ENCODE results near the gene C17orf100.
"Not testable (repeated sequence)": the region's sequence is repeated elsewhere in the genome, so short reads cannot be mapped to it uniquely, and the experiment has no call there.

C17orf100 gene

GRCh38 chr17:6690641-6691040 is 39.1 kb downstream of the C17orf100 start:
- H3K27ac Mint-ChIP-seq, result no peak overlapping the region
- H3K4me3 Mint-ChIP-seq, result no peak overlapping the region
- no peak for DNase-seq
- ATAC-seq, result no peak
- no peaks in the 10 kb centered on the region for H3K9me3 Mint-ChIP-seq
- no peaks in the 10 kb centered on the region for H3K4me1 Mint-ChIP-seq
- peaks cover 55% of the 10 kb centered on the region for H3K27me3 Mint-ChIP-seq

GRCh38 chr17:6691546-6691945 is 40.0 kb downstream of the C17orf100 start:
- Mint-ChIP-seq H3K4me3 (no peak overlapping the region), H3K9me3 (no peaks in the 10 kb centered on the region), H3K27me3 (peaks cover 53% of the 10 kb centered on the region), H3K4me1 (no peaks in the 10 kb centered on the region), H3K27ac (no peak overlapping the region)
- DNase-seq (no peak), ATAC-seq (no peak)

DNA sequence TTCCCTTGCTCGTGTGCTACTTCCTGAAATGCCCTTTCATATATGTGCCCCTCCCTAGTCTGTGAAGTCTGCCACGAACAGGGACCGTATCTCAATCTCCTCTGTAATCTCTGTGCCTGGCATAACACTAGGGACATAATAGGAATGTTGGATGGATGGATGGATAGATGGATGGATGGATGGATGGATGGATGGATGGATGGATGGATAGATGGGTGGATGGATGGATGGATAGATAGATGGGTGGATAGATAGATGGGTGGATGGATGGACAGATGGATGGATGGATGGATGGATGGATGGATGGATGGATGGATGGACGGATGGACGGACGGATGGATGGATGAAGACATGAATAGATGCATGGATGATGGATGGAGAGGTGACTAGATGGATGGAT is 40.4 kb downstream of the C17orf100 start:
- DNase-seq, H3K9me3 Mint-ChIP-seq, ATAC-seq, H3K4me1 Mint-ChIP-seq, H3K27ac Mint-ChIP-seq, H3K4me3 Mint-ChIP-seq: not testable (repeated sequence)
- peaks cover 49% of the 10 kb centered on the region for H3K27me3 Mint-ChIP-seq

DNA sequence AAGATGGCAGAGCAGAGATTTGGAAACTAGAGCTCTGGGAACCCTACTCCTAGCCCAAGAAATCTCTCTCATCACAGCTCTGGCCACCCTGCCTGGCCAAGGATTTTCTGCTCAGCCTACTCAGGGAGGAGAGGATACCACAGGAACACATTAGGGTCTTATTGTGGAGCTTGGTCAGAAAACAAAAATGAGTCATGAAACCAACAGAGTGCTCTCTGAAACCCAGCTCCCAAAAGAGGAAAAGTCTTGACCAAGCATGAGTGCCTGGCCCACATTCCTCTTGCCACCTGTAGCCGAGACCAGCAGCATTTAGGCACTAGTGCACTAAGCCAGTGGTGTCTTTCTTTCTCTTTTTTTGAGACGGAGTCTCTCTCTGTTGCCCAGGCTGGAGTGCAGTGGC is 43.5 kb downstream of the C17orf100 start:
- no peak overlapping the region for H3K27ac Mint-ChIP-seq
- no peaks in the 10 kb centered on the region for H3K9me3 Mint-ChIP-seq
- ATAC-seq, result no peak
- H3K27me3 Mint-ChIP-seq, result peaks cover 38% of the 10 kb centered on the region
- H3K4me3 Mint-ChIP-seq, result no peak overlapping the region
- no peaks in the 10 kb centered on the region for H3K4me1 Mint-ChIP-seq
- DNase-seq, result no peak

DNA sequence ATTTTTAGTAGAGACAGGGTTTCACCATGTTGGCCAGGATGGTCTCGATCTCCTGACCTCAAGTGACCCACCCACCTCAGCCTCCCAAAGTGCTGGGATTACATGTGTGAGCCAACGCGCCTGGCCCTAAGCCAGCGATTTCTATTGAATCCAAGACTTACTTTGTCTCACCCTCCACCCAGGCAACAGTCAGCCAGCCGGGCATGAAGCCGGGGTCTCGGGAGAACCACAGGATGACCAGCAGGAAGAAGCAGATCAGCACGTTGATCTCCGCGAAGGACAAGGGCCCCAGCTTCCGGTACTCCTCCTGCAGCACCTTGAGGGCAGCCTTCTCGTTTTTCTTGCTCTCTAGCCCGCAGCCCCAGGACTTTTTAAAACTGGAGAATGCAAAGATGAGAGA is 44.0 kb downstream of the C17orf100 start:
- no peak for DNase-seq
- Mint-ChIP-seq H3K4me1 (no peaks in the 10 kb centered on the region), H3K27ac (no peak overlapping the region), H3K27me3 (peaks cover 38% of the 10 kb centered on the region), H3K4me3 (no peak overlapping the region), H3K9me3 (no peaks in the 10 kb centered on the region)
- ATAC-seq, result no peak

GRCh38 chr17:6696906-6697305 is 45.3 kb downstream of the C17orf100 start:
- DNase-seq, result no peak
- H3K4me3 Mint-ChIP-seq, result no peak overlapping the region

DNA sequence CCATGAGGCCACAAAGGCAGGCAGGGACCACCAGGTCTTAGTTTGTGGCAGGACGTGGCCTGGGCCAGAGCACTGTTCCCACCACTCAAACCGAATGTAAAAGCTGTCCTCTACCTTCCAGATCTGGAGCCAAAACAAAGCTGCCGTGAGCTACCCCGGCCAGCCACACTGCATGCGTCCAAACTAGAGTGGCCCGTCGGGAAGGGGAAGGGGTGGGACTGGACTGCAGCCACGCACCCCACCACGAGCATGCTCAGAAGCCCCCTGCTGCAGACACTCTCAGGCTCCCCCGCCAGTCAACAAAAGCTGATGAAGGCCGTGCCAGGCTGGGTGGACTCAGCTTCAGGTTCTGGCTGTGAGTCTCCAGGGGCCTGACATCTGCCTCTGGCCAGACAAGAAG is 46.4 kb downstream of the C17orf100 start:
- no peak overlapping the region for H3K27ac Mint-ChIP-seq
- DNase-seq, result no peak
- H3K9me3 Mint-ChIP-seq, result no peaks in the 10 kb centered on the region
- peaks cover 18% of the 10 kb centered on the region for H3K27me3 Mint-ChIP-seq
- no peak overlapping the region for H3K4me3 Mint-ChIP-seq
- no peak for ATAC-seq
- peaks cover 8% of the 10 kb centered on the region for H3K4me1 Mint-ChIP-seq

More at GRCh38 chr17:6696906-6697305, 45.3 kb downstream of the C17orf100 start:
- Mint-ChIP-seq H3K4me1 (peaks cover 5% of the 10 kb centered on the region), H3K27me3 (peaks cover 26% of the 10 kb centered on the region), H3K9me3 (no peaks in the 10 kb centered on the region), H3K27ac (no peak overlapping the region)
- ATAC-seq, result no peak

DNA sequence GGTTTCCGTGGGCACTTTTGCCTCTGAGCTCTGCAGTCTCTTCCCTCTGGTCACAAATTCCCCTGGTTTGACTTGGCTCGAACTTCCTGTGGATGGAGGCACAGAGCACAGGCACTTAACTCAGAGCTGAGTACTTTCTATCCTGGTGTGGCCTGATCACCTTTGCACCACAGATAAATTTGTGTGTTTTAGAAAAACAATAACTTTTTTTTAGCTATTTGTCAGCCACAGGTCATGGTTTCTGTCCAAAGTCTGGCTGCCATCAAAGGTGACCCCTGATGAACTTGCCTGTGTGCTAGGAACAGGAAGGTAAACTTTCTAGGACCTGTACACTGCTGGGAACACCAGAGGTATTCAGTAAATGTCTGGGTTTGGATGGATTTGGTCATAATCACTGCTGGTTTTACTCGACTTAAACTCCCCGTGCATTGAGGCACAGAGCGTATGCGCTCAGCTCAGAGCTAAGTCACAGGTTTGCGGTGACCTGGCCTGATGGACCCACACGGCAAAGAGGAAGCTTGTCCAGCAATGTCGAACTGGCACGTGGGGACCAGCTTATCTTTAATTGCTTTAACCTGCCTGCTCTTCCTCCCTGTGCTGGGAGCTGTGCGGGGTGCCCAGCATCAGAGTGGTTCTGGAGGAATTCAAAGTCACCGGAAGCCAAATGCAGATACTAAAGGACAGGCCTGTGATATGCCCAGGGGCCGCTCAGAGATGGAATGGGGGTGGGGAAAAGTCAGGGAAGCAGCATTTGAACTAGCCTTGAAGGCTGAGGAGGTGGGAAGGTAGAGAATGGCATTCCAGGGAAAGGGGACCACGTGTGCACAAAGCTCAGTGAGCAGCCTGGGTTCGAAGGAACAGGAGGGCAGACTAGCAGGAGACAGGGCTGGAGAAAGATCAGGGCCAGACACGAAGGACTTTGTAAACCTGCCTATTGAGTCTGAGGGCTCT is 48.7 kb downstream of the C17orf100 start:
- peaks cover 8% of the 10 kb centered on the region for H3K4me1 Mint-ChIP-seq
- peaks cover 13% of the 10 kb centered on the region for H3K27me3 Mint-ChIP-seq

DNA sequence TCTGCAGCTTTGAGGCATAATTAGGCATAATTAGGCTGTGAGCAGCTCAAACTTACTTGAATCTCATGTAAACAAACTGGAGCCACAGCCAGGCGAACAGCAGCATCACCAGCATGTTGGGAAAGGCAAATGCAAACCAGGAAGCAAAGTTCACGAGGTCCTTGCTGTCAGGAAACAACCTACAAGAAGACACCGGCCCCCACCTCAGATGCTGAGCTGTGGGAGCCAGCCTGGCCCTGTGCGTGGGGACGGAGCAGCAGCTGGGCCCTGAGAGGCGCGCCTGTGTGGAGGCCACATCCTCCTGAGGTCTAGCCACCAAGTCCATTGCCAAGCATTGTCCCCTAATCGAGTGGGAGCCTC is 49.4 kb downstream of the C17orf100 start:
- DNase-seq (no peak), ATAC-seq (no peak)
- Mint-ChIP-seq H3K4me3 (no peak overlapping the region), H3K4me1 (peaks cover 8% of the 10 kb centered on the region), H3K27ac (no peak overlapping the region), H3K27me3 (peaks cover 8% of the 10 kb centered on the region), H3K9me3 (no peaks in the 10 kb centered on the region)

More for the DNA sequence above, 48.7 kb downstream of the C17orf100 start:
- Mint-ChIP-seq H3K9me3 (no peaks in the 10 kb centered on the region), H3K4me3 (no peak overlapping the region), H3K27ac (no peak overlapping the region)
- DNase-seq, result no peak
- ATAC-seq, result no peak

DNA sequence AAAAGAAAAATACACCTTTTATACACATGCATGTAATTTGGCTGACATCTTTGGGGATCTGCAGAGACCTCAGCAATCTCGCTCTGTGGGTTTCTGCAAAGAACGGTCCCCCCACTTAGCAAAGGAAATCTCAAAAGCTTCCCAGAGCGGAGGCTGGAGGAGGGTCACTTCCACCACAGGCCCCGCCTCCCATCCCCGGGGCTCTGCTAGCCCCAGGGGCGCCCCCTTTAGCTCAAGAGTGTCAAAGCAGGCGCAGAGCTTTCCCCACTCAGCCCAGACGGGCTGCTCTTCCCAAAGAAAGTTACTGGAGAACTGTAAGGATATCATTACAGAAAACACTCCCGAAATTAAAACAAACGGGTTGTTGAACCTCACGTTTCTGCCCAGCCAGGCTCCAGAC is 50.2 kb downstream of the C17orf100 start:
- Mint-ChIP-seq H3K27ac (no peak overlapping the region), H3K4me1 (peaks cover 8% of the 10 kb centered on the region), H3K9me3 (no peaks in the 10 kb centered on the region), H3K27me3 (peaks cover 14% of the 10 kb centered on the region), H3K4me3 (no peak overlapping the region)
- ATAC-seq (peak; percentile 83), DNase-seq (peak; percentile 27 to 36)

DNA sequence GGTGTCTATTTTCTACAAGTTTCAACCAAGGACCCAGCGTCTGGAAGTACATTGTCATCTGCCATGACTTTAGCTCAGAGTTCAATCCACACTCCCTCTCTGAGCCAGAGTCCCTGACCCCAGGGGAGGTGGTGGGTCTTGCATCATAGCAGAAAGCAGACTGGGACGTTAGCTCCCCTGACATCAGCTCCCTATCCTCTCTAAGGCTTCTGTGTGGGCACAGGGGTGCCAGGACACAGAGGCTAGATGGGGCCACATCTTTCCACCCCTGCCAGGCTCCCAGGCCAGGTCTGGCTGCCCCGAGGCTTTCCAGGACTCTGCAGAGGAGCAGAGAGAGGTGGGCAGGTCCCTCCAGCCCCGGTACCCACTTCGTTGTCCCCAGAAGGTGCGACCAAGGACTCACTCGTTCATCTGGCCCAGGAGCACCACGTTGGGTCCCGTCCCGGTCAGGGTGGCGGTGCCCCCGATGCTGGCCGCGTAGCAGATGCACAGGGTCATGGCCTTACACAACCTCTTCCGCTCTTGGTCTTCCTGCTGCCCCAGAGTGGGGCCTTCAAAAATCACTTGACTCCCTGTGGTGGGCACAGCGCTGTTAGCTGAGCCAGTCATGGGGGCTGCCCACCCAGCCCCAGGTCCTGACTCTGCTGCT is 51.1 kb downstream of the C17orf100 start:
- Mint-ChIP-seq H3K27ac (peak overlapping the region in 1 of 2 donors; percentile 64), H3K27me3 (peaks cover 18% of the 10 kb centered on the region), H3K4me3 (no peak overlapping the region), H3K9me3 (no peaks in the 10 kb centered on the region), H3K4me1 (peaks cover 8% of the 10 kb centered on the region)
- DNase-seq, result no peak
- ATAC-seq, result no peak

All from stimulated activated naive CD8-positive, alpha-beta T cell treated with anti-CD3 and anti-CD28 coated beads, Interleukin-15, amount 100 ng/mL, for 72 hours (primary cell).